Fibroblast of lung (primary cell): ENCODE results near the gene MICAL2.

Experiments used
- EZH2 ChIP-seq: IDR thresholded peaks from 2 replicates; pipeline ENCODE4 v1.5.1; 2012; ENCODE audit warnings: low read length, control low read depth, mild to moderate bottlenecking; ENCODE audit errors: missing control alignments
- TF ChIP-seq, protein P1 (sequence below), 2 donors: IDR thresholded peaks in 1 of 2; conservative IDR thresholded peaks in 1 of 2; 1 replicate in 1 of 2; 2 replicates in 1 of 2; pipeline ENCODE4 v1.5.1; 2011 to 2012; ENCODE audit warnings: low read length in 2 of 2, control low read depth in 1 of 2, inconsistent platforms in 1 of 2, low read depth in 1 of 2, mild to moderate bottlenecking in 1 of 2

- TF ChIP-seq, protein P1, sequence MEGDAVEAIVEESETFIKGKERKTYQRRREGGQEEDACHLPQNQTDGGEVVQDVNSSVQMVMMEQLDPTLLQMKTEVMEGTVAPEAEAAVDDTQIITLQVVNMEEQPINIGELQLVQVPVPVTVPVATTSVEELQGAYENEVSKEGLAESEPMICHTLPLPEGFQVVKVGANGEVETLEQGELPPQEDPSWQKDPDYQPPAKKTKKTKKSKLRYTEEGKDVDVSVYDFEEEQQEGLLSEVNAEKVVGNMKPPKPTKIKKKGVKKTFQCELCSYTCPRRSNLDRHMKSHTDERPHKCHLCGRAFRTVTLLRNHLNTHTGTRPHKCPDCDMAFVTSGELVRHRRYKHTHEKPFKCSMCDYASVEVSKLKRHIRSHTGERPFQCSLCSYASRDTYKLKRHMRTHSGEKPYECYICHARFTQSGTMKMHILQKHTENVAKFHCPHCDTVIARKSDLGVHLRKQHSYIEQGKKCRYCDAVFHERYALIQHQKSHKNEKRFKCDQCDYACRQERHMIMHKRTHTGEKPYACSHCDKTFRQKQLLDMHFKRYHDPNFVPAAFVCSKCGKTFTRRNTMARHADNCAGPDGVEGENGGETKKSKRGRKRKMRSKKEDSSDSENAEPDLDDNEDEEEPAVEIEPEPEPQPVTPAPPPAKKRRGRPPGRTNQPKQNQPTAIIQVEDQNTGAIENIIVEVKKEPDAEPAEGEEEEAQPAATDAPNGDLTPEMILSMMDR (conservative IDR thresholded peaks at IDR 0.05 in 1 of 2, IDR thresholded peaks at IDR 0.05 in 1 of 2; ENCODE audit: low read depth in 1 of 2, low read length in 2 of 2): no peak
- no peak for TF ChIP-seq EZH2
Observed at GRCh38 chr11:12212174-12212820, 101.9 kb downstream of the MICAL2 start.
